GM12878 (cell line): Measurements from ENCODE around the gene PCDHB16. TPM values are rescaled to one million over a fixed set of nuclear protein-coding genes. Genes with fewer than 3 reads are reported as not detected.
A peak's percentile ranks its signal among the peaks of the same experiment; 100 is the strongest.
"Not testable (repeated sequence)": the region's sequence is repeated elsewhere in the genome, so short reads cannot be mapped to it uniquely, and the experiment has no call there.

ENCODE experiments used
- ATAC-seq: fragments of 200-7000 bp; cut with Tn5 transposase; 3 replicates; pipeline ENCODE4 v1.9.1; 2020; ENCODE audit warnings: mild to moderate bottlenecking, moderate library complexity
- BruUV-seq: library from RNA; stranded (reverse); fragments of 400-500 nt; replicated peaks from 2 replicates; lab custom pipeline; 2021; lab: Mats Ljungman, UMichigan
- CTCF ChIA-PET: fragments of 300-600 bp; sonication (Branson Sonifier 250); formaldehyde crosslinking; extraction: SDS; loops from one replicate; lab custom pipeline; 2021; ENCODE audit warnings: inconsistent platforms; lab: Yijun Ruan, JAX
- POLR2A ChIA-PET: fragments of 350-600 bp; formaldehyde crosslinking; extraction: SDS; loops from one replicate; lab custom pipeline; 2021; ENCODE audit warnings: inconsistent platforms; lab: Charles Lee
- RAD21 ChIA-PET: fragments of 300-600 bp; sonication (Branson Sonifier 250); formaldehyde crosslinking; loops from one replicate; lab custom pipeline; 2023; ENCODE audit warnings: antibody characterized with exemption; ENCODE audit not compliant: unreplicated experiment; lab: Charles Lee
- SMC1A ChIA-PET: fragments of 300-600 bp; sonication (Branson Sonifier 250); formaldehyde crosslinking; loops from one replicate; lab custom pipeline; 2023; ENCODE audit not compliant: unreplicated experiment, uncharacterized antibody; lab: Charles Lee
- DNase-seq: peaks from one replicate; pipeline ENCODE4 v3.0.0-alpha.2; 2011; ENCODE audit warnings: low read depth, low spot score
- FAIRE-seq: peaks from 3 replicates; lab custom pipeline; 2011; peaks lifted over from hg19 to GRCh38; lab: Jason Lieb, UNC
- H2AFZ ChIP-seq: 2 replicates; pipeline ENCODE4 v1.6.0; 2011; ENCODE audit warnings: low read depth, low read length, control low read depth; ENCODE audit not compliant: control insufficient read depth
- H3K27ac ChIP-seq: 2 replicates; pipeline ENCODE4 v1.5.1; 2011; ENCODE audit warnings: control low read depth; ENCODE audit not compliant: control insufficient read depth, insufficient read depth
- H3K27me3 ChIP-seq, 2 experiments: replicated peaks in 1 of 2; 2 replicates each; pipeline versions ENCODE4 v1.6.0 to v1.6.1; 2011; ENCODE audit warnings: low read length in 1 of 2; ENCODE audit not compliant: control insufficient read depth in 2 of 2, insufficient read depth in 2 of 2
- H3K36me3 ChIP-seq, 2 experiments: 2 replicates each; pipeline ENCODE4 v1.5.1; 2011; ENCODE audit warnings: low read length in 1 of 2; ENCODE audit not compliant: control insufficient read depth in 2 of 2, insufficient read depth in 2 of 2
- H3K4me1 ChIP-seq: 2 replicates; pipeline ENCODE4 v1.6.1; 2011; ENCODE audit warnings: mild to moderate bottlenecking, low read length, moderate library complexity, mixed read lengths; ENCODE audit not compliant: control insufficient read depth, insufficient read depth
- H3K4me2 ChIP-seq: 2 replicates; pipeline ENCODE4 v1.6.0; 2011; ENCODE audit warnings: control low read depth; ENCODE audit not compliant: control insufficient read depth, insufficient read depth
- H3K4me3 ChIP-seq: fragments of 200-600 bp; sonication (generic); 2 replicates; pipeline ENCODE4 v1.5.1; 2016
- H3K79me2 ChIP-seq: 2 replicates; pipeline ENCODE4 v1.6.0; 2011; ENCODE audit warnings: low read length; ENCODE audit not compliant: control insufficient read depth, insufficient read depth
- H3K9ac ChIP-seq: 2 replicates; pipeline ENCODE4 v1.8.0; 2011; ENCODE audit warnings: low read length, control low read depth, mixed read lengths; ENCODE audit not compliant: control insufficient read depth, insufficient read depth
- H3K9me3 ChIP-seq: replicated peaks from 3 replicates; pipeline ENCODE4 v1.5.1; 2011; ENCODE audit warnings: mild to moderate bottlenecking, low read length; ENCODE audit not compliant: control insufficient read depth, insufficient read depth
- H4K20me1 ChIP-seq: 2 replicates; pipeline ENCODE4 v1.6.0; 2011; ENCODE audit not compliant: control insufficient read depth, insufficient read depth
- CBX5 ChIP-seq: sonication (generic); IDR thresholded peaks from 2 replicates; pipeline ENCODE4 v1.6.1; 2016; ENCODE audit warnings: low read depth, moderate library complexity, mild to moderate bottlenecking, inconsistent platforms
- MXI1 ChIP-seq: fragments of 150-350 bp; IDR thresholded peaks from 2 replicates; pipeline ENCODE4 v1.6.1; 2011; ENCODE audit warnings: low read depth, mild to moderate bottlenecking, inconsistent platforms, low read length, improper control_type of control experiment
- PAX8 ChIP-seq: fragments of 450-650 bp; IDR thresholded peaks from 2 replicates; pipeline ENCODE4 v1.6.1; 2017; ENCODE audit warnings: mild to moderate bottlenecking, moderate library complexity
- RFX5 ChIP-seq: IDR thresholded peaks from 2 replicates; pipeline ENCODE4 v1.6.1; 2011; ENCODE audit warnings: low read depth, low read length, improper control_type of control experiment
- ZNF274 ChIP-seq: IDR thresholded peaks from one replicate; pipeline ENCODE4 v1.8.0; 2011; ENCODE audit not compliant: insufficient read length, insufficient read depth
- WGBS: methylation state at CpG from one replicate; pipeline ENCODE4 v1.1.6; 2016; ENCODE audit warnings: low lambda C conversion rate; ENCODE audit not compliant: insufficient replicate concordance, insufficient coverage; ENCODE audit errors: missing lambda C conversion rate; 5-methylcytosine and 5-hydroxymethylcytosine counted together
- in situ Hi-C: fragments of 300-500 bp; cut with MboI; formaldehyde crosslinking; loops from 9 replicates; pipeline ENCODE4 v1.14.3; 2018; ENCODE audit warnings: mixed read lengths
- intact Hi-C: fragments of 100-400 bp; cut with micrococcal nuclease; formaldehyde crosslinking; loops from one replicate; pipeline ENCODE4 v1.14.2; 2022; ENCODE audit not compliant: unreplicated experiment
- polyA plus RNA-seq, 11 experiments: library from polyadenylated mRNA; depleted of rRNA in 4 of 11; unstranded in 6 of 11; stranded (reverse) in 5 of 11; fragments of >200 nt; fragmentation: Nextera tagmentation in 4 of 11; fragmentation: Illumina TruSeq in 1 of 11; extraction: Ambion mirVana in 4 of 11; extraction: Trizol in 1 of 11; gene quantifications; 1 replicate in 1 of 11; 2 replicates in 10 of 11; pipeline versions ENCODE4 v1.2.1 to v1.2.3, GENCODE V29; 2011 to 2016; ENCODE audit warnings: inconsistent platforms in 2 of 11, missing spikeins in 2 of 11, low read depth in 1 of 11
- total RNA-seq, 4 experiments: library from RNA; depleted of rRNA in 3 of 4; stranded (reverse); fragments of >200 nt in 3 of 4; fragmentation: Illumina TruSeq in 1 of 4; extraction: Trizol in 1 of 4; gene quantifications; 2 replicates each; pipeline versions ENCODE4 v1.2.1 to v1.2.3, GENCODE V29; 2013 to 2021
- TF ChIP-seq, protein P1 (sequence below): IDR thresholded peaks from 2 replicates; pipeline ENCODE4 v1.6.1; 2011; ENCODE audit warnings: borderline replicate concordance, low read depth, mild to moderate bottlenecking, moderate library complexity, low read length; ENCODE audit not compliant: insufficient read depth, poor library complexity, severe bottlenecking
- TF ChIP-seq, protein P2 (sequence below): fragments of 150-350 bp; IDR thresholded peaks from 2 replicates; pipeline ENCODE4 v1.6.1; 2014; ENCODE audit warnings: mild to moderate bottlenecking, low read depth, low read length
- TF ChIP-seq, protein P3 (sequence below), 3 experiments: IDR thresholded peaks in 2 of 3; conservative IDR thresholded peaks in 1 of 3; 2 replicates each; pipeline ENCODE4 v1.5.1; 2011; ENCODE audit warnings: low read depth in 3 of 3, low read length in 3 of 3, mild to moderate bottlenecking in 3 of 3, control low read depth in 2 of 3, moderate library complexity in 2 of 3, inconsistent platforms in 1 of 3, mixed read lengths in 1 of 3; ENCODE audit not compliant: control insufficient read depth in 2 of 3, insufficient read depth in 1 of 3; ENCODE audit errors: extremely low read depth in 1 of 3

Gene PCDHB16
- total and polyA plus RNA-seq, 10 of the 15 experiments (the other 5 are each of a cell fraction or from before 2014, with no cell fraction given): 0.01 TPM; not detected in 9

DNA sequence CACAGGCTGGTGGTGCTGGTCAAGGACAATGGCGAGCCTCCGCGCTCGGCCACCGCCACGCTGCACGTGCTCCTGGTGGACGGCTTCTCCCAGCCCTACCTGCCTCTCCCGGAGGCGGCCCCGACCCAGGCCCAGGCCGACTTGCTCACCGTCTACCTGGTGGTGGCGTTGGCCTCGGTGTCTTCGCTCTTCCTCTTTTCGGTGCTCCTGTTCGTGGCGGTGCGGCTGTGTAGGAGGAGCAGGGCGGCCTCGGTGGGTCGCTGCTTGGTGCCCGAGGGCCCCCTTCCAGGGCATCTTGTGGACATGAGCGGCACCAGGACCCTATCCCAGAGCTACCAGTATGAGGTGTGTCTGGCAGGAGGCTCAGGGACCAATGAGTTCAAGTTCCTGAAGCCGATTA lies 33.8 kb downstream of the PCDHB16 start:
- DNase-seq, RAD21 ChIA-PET, H3K27ac ChIP-seq, FAIRE-seq, POLR2A ChIA-PET, H3K4me2 ChIP-seq, ATAC-seq, intact Hi-C loops, CTCF ChIA-PET, BruUV-seq, H3K4me3 ChIP-seq, H3K79me2 ChIP-seq, H3K27me3 ChIP-seq, H3K36me3 ChIP-seq, H3K9ac ChIP-seq, H3K9me3 ChIP-seq, H3K4me1 ChIP-seq, SMC1A ChIA-PET, H4K20me1 ChIP-seq, H2AFZ ChIP-seq: not testable (repeated sequence)
- WGBS: 76% methylated on average over 17 of the region's 26 CpGs
- in situ Hi-C loops: loop anchor here (25.0 kb wide), 1 partner anchor 346 kb away; no protein-coding TSS in a partner anchor

DNA sequence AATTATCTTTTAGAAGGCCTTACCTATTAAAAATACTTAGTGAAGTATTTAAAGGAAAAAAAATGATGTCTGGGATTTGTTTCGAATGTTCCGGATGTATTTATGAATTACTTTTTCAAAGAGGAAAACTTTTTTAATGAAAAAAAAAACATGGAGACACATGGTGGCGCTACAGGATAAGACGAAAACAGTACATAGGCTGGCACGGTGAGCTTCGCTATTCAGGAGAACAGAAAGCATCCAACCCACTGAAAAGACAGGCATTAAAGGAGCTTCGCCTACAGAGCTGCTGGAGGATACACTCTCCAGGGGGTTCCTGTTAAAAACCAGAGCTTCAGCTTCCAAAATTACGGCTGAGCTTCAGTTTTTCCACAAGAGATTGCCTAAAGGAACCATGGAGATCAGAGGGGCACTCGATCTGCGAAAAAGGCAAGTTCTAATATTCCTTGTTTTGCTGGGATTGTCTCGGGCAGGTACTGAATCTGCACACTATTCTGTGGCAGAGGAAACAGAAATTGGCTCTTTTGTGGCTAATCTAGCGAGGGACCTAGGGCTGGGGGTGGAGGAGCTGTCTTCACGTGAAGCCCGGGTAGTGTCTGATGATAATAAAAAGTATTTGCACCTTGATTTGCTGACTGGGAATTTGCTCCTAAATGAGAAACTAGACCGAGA lies 41.1 kb downstream of the PCDHB16 start, which contains the start of gene PCDHB14:
Gene PCDHB14 (plus strand): TSS at position 232 of the 672 bp plus-strand sequence. CDS start 163 bp downstream, at position 395.
- H3K79me2 ChIP-seq: no peaks in the 10 kb centered on the region
- RAD21 ChIA-PET: interaction anchor here (1.6 kb wide), 2 partner anchors 334 to 340 kb away, joined by 5 to 6 read pairs; no protein-coding TSS in a partner anchor
- H3K27me3 ChIP-seq: no peaks in the 10 kb centered on the region
- H3K4me3 ChIP-seq: no peak within 1 kb of the TSS
- in situ Hi-C loops (loop anchor here (25.0 kb wide), 1 partner anchor 339 kb away; no protein-coding TSS in a partner anchor), intact Hi-C loops (no loop called here)
- DNase-seq (no peak), FAIRE-seq (no peak), ATAC-seq (no peak)
- WGBS: 7% methylated on average over 15 of the region's 15 CpGs
- no peaks in the 10 kb centered on the region for H4K20me1 ChIP-seq
- no peak within 1 kb of the TSS for H3K27ac ChIP-seq
- H3K4me2 ChIP-seq: no peak within 1 kb of the TSS
- H3K9me3 ChIP-seq: no peaks in the 10 kb centered on the region; the same call in 1 of the 3 replicates
- BruUV-seq: no TSS peak
- H3K4me1 ChIP-seq: no peaks in the 10 kb centered on the region
- no peak within 1 kb of the TSS for H2AFZ ChIP-seq
- CTCF ChIA-PET: interaction anchor here (1.0 to 2.1 kb wide), 6 partner anchors 10 to 344 kb away, joined by 3 to 10 read pairs (median 6); partner anchors contain the start of genes PCDHGA10 and PCDHGB3
- no peaks in the 10 kb centered on the region for H3K36me3 ChIP-seq
- POLR2A ChIA-PET: no interaction called here
- H3K9ac ChIP-seq: no peak within 1 kb of the TSS
- SMC1A ChIA-PET: interaction anchor here (0.7 kb wide), 1 partner anchor 36 kb away, joined by 3 read pairs; the partner anchor contains the start of gene PCDHB9
- TF ChIP-seq MXI1: no peak
- TF ChIP-seq RFX5: no peak
- no peak for TF ChIP-seq CBX5
- TF ChIP-seq, protein P1, sequence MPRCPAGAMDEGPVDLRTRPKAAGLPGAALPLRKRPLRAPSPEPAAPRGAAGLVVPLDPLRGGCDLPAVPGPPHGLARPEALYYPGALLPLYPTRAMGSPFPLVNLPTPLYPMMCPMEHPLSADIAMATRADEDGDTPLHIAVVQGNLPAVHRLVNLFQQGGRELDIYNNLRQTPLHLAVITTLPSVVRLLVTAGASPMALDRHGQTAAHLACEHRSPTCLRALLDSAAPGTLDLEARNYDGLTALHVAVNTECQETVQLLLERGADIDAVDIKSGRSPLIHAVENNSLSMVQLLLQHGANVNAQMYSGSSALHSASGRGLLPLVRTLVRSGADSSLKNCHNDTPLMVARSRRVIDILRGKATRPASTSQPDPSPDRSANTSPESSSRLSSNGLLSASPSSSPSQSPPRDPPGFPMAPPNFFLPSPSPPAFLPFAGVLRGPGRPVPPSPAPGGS: no peak
- TF ChIP-seq, protein P2, sequence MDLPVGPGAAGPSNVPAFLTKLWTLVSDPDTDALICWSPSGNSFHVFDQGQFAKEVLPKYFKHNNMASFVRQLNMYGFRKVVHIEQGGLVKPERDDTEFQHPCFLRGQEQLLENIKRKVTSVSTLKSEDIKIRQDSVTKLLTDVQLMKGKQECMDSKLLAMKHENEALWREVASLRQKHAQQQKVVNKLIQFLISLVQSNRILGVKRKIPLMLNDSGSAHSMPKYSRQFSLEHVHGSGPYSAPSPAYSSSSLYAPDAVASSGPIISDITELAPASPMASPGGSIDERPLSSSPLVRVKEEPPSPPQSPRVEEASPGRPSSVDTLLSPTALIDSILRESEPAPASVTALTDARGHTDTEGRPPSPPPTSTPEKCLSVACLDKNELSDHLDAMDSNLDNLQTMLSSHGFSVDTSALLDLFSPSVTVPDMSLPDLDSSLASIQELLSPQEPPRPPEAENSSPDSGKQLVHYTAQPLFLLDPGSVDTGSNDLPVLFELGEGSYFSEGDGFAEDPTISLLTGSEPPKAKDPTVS: no peak
- no peak for TF ChIP-seq ZNF274
- no peak for TF ChIP-seq PAX8
- TF ChIP-seq, protein P3, sequence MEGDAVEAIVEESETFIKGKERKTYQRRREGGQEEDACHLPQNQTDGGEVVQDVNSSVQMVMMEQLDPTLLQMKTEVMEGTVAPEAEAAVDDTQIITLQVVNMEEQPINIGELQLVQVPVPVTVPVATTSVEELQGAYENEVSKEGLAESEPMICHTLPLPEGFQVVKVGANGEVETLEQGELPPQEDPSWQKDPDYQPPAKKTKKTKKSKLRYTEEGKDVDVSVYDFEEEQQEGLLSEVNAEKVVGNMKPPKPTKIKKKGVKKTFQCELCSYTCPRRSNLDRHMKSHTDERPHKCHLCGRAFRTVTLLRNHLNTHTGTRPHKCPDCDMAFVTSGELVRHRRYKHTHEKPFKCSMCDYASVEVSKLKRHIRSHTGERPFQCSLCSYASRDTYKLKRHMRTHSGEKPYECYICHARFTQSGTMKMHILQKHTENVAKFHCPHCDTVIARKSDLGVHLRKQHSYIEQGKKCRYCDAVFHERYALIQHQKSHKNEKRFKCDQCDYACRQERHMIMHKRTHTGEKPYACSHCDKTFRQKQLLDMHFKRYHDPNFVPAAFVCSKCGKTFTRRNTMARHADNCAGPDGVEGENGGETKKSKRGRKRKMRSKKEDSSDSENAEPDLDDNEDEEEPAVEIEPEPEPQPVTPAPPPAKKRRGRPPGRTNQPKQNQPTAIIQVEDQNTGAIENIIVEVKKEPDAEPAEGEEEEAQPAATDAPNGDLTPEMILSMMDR (IDR thresholded peaks at IDR 0.05 in 2 of 3, conservative IDR thresholded peaks at IDR 0.05 in 1 of 3; ENCODE audit: control insufficient read depth in 2 of 3, extremely low read depth in 1 of 3, insufficient read depth in 1 of 3, low read depth in 3 of 3, low read length in 3 of 3): peak in 1 of 3 experiments; percentile 25; a peak in 1 of 6 replicates
